IPS-15b (cell line): ENCODE measurements around the gene SS18L1.

Experiments
- H3K27me3 ChIP-seq: one replicate; pipeline ENCODE4 v1.6.1; 2013; ENCODE audit warnings: low read length; ENCODE audit not compliant: control insufficient read depth, insufficient read depth
- H3K36me3 ChIP-seq: one replicate; pipeline ENCODE4 v1.6.1; 2013; ENCODE audit warnings: low read length; ENCODE audit not compliant: control insufficient read depth, insufficient read depth
- H3K4me1 ChIP-seq: one replicate; pipeline ENCODE4 v1.6.1; 2013; ENCODE audit warnings: mild to moderate bottlenecking, low read length; ENCODE audit not compliant: control insufficient read depth, insufficient read depth
- H3K4me3 ChIP-seq: one replicate; pipeline ENCODE4 v1.5.1; 2013; ENCODE audit warnings: low read depth, low read length
- H3K9ac ChIP-seq: one replicate; pipeline ENCODE4 v1.6.1; 2013; ENCODE audit warnings: low read depth, mild to moderate bottlenecking, low read length
- H3K9me3 ChIP-seq: one replicate; pipeline ENCODE4 v1.6.1; 2013; ENCODE audit warnings: mild to moderate bottlenecking, low read length; ENCODE audit not compliant: control insufficient read depth, insufficient read depth

SS18L1 gene

GRCh38 chr20:62172666-62173065 is 29.1 kb downstream of the SS18L1 start:
- H3K36me3 ChIP-seq: peaks cover 19% of the 10 kb centered on the region

DNA sequence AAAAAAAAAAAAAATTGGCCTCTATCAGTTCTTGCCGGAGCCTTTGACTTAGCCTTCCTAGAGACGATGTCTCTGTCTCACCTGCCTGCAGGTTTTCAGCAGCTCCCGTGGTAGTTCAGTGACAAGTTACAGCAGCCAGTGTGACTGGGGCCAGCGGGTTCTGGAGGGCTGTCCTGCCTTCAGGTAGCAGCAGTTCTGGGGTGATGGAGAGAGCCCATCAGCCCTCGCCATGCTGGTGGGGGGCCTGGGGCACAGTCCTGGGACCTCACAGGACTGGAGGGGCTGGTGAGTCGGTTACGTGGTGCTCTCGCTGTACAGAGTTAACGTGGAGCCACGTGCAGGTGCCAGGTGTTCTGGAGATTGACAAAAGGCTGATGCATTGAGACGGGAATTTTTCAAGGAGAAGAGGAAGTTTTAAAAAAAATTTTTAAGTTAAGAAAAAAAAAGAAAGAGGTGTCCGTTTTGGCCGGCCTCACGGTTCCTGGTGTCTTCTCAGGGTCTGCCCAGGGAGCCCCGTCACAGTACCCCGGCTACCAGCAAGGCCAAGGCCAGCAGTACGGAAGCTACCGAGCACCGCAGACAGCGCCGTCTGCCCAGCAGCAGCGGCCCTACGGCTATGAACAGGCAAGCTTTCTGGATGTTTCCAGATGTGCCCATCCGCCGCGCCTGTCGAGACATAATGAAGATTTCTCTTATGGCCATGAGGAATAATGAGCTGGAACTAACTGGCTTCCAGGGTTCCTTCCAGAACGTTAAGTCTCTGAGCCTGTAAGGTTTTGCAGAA is 30.6 kb downstream of the SS18L1 start:
- no peaks in the 10 kb centered on the region for H3K9me3 ChIP-seq
- H3K36me3 ChIP-seq: peaks cover 18% of the 10 kb centered on the region
- H3K4me1 ChIP-seq: no peaks in the 10 kb centered on the region
- no peak overlapping the region for H3K4me3 ChIP-seq
- no peak overlapping the region for H3K9ac ChIP-seq
- no peaks in the 10 kb centered on the region for H3K27me3 ChIP-seq

More at GRCh38 chr20:62172666-62173065, 29.1 kb downstream of the SS18L1 start:
- Histone ChIP-seq H3K4me1 (no peaks in the 10 kb centered on the region), H3K9me3 (no peaks in the 10 kb centered on the region), H3K9ac (no peak overlapping the region), H3K27me3 (no peaks in the 10 kb centered on the region), H3K4me3 (no peak overlapping the region)

DNA sequence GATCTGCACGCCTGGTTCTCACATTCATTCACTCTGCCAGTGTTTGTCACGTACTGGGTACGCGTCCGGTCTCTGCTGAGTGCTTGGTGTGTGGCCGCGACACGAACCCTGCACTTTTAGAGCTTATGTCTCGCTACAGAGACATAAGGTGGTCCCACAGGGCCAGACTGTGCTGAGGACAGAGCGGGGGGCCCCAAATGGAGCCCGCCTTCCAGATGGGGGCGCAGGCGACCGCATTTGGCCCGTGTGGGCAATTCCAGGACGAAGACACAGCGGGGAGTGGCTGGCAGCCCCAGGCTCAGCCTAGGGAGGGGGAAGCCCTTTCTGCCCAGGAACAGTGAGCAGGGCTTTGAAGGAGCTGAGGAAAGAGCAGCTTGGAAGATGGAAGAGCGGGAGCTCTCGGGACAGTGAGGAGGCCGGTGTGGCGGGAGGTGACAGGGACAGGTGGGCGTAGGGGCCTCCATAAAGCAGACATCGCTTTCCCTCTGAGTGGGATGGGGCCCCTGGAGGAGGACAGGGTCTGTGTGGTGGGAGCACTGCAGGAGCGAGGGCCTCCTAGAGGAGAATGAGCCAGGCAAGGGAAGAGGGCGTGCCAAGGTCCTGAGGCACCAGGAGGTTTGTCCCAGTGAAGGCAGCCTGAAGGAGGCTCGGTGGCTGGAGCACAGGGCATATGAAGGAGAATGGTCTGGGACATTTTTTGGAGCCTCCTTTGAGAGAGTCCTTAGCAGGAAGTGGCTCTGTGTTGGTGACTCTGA is 31.5 kb downstream of the SS18L1 start:
- no peak overlapping the region for H3K4me3 ChIP-seq
- H3K36me3 ChIP-seq: peaks cover 20% of the 10 kb centered on the region
- H3K9ac ChIP-seq: no peak overlapping the region
- H3K4me1 ChIP-seq: no peaks in the 10 kb centered on the region
- no peaks in the 10 kb centered on the region for H3K9me3 ChIP-seq
- no peaks in the 10 kb centered on the region for H3K27me3 ChIP-seq

DNA sequence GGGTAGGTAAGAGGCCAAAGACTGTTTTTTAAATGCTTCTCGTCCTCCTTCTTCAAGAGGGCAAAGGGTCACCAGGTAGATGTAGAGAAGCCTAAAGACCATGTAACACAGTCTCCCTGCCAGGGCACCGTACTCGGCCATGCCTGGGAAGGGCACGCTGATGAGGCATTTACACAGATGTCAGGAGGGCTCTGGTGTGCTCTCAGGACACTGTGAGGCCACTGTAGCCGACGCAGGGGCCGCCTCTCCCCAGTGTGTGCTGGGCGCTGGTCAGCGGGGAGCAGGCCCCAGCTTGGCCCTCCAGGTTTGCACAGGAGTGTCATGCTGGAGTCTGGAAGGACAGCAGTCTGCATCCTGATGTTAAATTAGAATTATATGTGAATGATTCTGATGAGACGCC is 32.1 kb downstream of the SS18L1 start:
- no peak overlapping the region for H3K4me3 ChIP-seq
- no peaks in the 10 kb centered on the region for H3K9me3 ChIP-seq
- H3K4me1 ChIP-seq: no peaks in the 10 kb centered on the region
- H3K36me3 ChIP-seq: peaks cover 20% of the 10 kb centered on the region
- H3K27me3 ChIP-seq: no peaks in the 10 kb centered on the region
- H3K9ac ChIP-seq: no peak overlapping the region

DNA sequence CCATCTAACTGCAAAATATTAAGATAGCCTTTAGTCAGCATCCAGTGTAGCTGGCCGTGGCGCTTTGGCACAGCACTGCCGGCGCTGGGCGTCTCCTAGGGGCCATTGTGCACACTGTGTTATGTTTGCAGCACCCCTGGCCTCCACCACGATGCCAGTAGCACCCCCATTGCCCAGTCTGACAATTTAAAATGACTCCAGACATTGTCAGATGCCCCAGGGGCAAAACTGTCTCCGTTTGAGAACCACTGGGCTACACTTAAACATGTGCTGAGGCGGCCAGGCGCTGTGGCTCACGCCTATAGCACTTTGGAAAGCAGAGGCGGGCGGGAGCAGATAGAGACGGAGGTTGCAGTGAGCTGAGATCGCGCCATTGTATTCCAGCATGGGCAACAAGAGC is 33.3 kb downstream of the SS18L1 start:
- H3K27me3 ChIP-seq: no peaks in the 10 kb centered on the region
- peaks cover 20% of the 10 kb centered on the region for H3K36me3 ChIP-seq
- no peak overlapping the region for H3K4me3 ChIP-seq
- no peaks in the 10 kb centered on the region for H3K9me3 ChIP-seq
- no peak overlapping the region for H3K9ac ChIP-seq
- no peaks in the 10 kb centered on the region for H3K4me1 ChIP-seq

DNA sequence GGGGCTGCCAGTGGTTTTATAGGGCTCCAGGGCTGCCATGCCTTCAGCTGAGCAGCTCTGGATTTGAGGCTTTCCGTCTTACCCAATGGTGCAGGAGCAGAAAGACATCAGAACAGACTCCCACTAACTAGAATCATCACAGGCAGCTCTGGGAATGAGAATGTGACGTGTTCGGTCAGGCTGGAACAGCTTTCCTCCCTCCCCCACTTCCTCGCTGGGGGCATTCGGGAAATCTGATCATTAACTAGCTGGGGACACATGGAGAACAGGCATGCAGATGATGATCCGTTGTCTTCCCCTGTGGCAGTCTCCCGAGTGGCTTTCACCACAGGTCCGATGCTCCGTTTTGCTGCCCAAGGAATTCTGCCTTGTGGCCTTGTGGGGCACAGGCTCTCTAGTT is 33.7 kb downstream of the SS18L1 start:
- Histone ChIP-seq H3K9ac (no peak overlapping the region), H3K9me3 (no peaks in the 10 kb centered on the region), H3K4me3 (no peak overlapping the region), H3K4me1 (no peaks in the 10 kb centered on the region), H3K27me3 (no peaks in the 10 kb centered on the region), H3K36me3 (peaks cover 20% of the 10 kb centered on the region)

GRCh38 chr20:62178316-62179161 is 35.0 kb downstream of the SS18L1 start:
- H3K9me3 ChIP-seq: no peaks in the 10 kb centered on the region
- peaks cover 1% of the 10 kb centered on the region for H3K4me1 ChIP-seq
- peaks cover 18% of the 10 kb centered on the region for H3K36me3 ChIP-seq
- no peaks in the 10 kb centered on the region for H3K27me3 ChIP-seq
- H3K9ac ChIP-seq: no peak overlapping the region
- no peak overlapping the region for H3K4me3 ChIP-seq

DNA sequence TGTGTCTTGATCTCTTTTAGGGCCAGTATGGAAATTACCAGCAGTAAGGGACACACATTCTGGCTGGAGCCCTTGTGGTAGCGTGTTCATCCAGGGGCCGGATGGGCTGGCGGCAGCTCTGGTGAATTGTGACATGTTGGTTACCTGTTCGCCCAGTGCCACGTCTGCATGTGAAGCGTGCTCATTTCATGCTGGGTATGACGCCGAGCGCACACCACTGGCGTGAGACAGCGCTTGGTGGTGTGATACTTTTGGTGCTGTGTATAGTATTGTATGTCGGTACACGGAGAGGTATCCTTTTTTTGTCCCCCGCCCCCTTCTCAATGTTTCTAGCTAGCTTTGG is 35.6 kb downstream of the SS18L1 start:
- Histone ChIP-seq H3K36me3 (peaks cover 15% of the 10 kb centered on the region), H3K4me1 (peaks cover 2% of the 10 kb centered on the region), H3K27me3 (no peaks in the 10 kb centered on the region), H3K4me3 (no peak overlapping the region), H3K9ac (no peak overlapping the region), H3K9me3 (no peaks in the 10 kb centered on the region)

GRCh38 chr20:62181808-62182207 is 38.2 kb downstream of the SS18L1 start:
- Histone ChIP-seq H3K27me3 (no peaks in the 10 kb centered on the region), H3K4me3 (peak overlapping the region; percentile 77), H3K9ac (no peak overlapping the region), H3K36me3 (peaks cover 10% of the 10 kb centered on the region), H3K4me1 (peaks cover 2% of the 10 kb centered on the region), H3K9me3 (no peaks in the 10 kb centered on the region)

DNA sequence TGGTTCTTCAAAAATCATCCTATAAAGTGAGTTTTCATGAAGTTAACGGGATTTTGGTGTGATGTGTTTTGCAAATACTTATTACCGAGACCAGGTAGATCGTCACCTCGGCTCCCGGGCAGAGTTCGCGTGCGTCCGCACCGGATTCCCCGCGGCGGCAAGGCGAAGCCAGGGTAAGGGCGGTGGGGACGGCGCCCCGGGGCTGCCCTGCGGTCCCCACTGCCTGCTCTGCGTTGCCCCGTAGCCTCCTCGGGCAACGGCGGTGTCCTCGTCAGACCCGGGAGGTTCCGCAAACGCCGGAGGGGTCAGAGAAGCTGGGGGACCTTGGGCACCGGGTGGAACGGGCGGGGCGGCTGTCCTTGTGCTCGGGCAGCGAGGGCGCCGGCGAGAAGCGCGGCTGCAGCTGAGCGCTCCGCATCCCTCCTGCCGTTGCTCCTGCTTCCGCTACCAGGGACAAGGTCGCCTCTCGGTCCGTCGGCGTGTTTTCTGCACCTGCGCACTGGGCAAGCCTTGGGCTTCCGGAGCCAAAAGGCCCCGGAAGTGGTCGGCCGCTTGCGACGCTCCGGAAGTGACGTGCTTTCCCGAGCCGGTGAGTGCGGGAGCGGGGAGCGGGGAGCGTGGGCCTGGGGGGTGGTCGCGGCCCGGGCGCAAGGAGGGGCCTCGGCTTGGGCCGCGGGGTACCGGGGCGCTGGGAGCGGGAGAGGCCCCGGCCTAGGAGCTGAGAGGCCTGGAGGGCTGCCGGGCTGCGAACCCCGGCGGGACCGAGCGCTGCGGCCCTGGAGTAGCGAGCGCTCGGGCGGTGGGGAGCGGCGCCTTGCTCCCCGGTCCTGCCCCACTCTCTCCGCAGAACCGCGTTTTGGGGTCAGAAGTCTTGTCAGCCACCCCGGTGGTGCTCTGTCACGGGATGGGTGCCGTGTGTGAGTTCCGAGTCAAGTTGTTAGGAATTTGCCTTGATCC is 39.2 kb downstream of the SS18L1 start, which contains the start of gene MTG2:
TSS of gene MTG2 (plus strand) at position 560 of the 957 bp plus-strand sequence. CDS start 10,393 bp downstream, outside the sequence.
- peaks cover 10% of the 10 kb centered on the region for H3K36me3 ChIP-seq
- peak within 1 kb of the TSS; percentile 90 for H3K4me3 ChIP-seq
- no peaks in the 10 kb centered on the region for H3K9me3 ChIP-seq
- H3K27me3 ChIP-seq: no peaks in the 10 kb centered on the region
- peak within 1 kb of the TSS; percentile 97 for H3K9ac ChIP-seq
- peaks cover 2% of the 10 kb centered on the region for H3K4me1 ChIP-seq
